Thoracic aorta (tissue), 2 donors: ENCODE results near the gene OR8A1. TPM values are rescaled to one million over a fixed set of nuclear protein-coding genes. Genes with fewer than 3 reads are reported as not detected.
"Not testable (repeated sequence)": the region's sequence is repeated elsewhere in the genome, so short reads cannot be mapped to it uniquely, and the experiment has no call there.

ENCODE experiments used
- ATAC-seq: fragments of 150-250 bp; one replicate; pipeline ENCODE4 v1.8.0; 2017; ENCODE audit warnings: low read depth; ENCODE audit not compliant: insufficient number of reproducible peaks, low FRiP score
- DNase-seq: peaks from one replicate; pipeline ENCODE4 v3.0.0-alpha.2; 2020; ENCODE audit warnings: low spot score
- H3K27ac ChIP-seq, 2 donors: fragments of 200-600 bp; sonication (generic); 1 replicate in 1 of 2; 2 replicates in 1 of 2; pipeline ENCODE4 v1.5.1; 2016; ENCODE audit warnings: mild to moderate bottlenecking in 2 of 2, moderate library complexity in 2 of 2
- H3K27me3 ChIP-seq: fragments of 200-600 bp; sonication (generic); replicated peaks from 2 replicates; pipeline ENCODE4 v1.6.0; 2016; ENCODE audit warnings: mild to moderate bottlenecking; ENCODE audit not compliant: insufficient read depth
- H3K36me3 ChIP-seq: fragments of 200-600 bp; sonication (generic); one replicate; pipeline ENCODE4 v1.5.1; 2016
- H3K4me1 ChIP-seq, 2 donors: fragments of 200-600 bp; sonication (generic); 1 replicate in 1 of 2; 2 replicates in 1 of 2; pipeline versions ENCODE4 v1.5.1 to v1.6.0; 2016; ENCODE audit warnings: low read depth in 2 of 2, mild to moderate bottlenecking in 1 of 2; ENCODE audit not compliant: control insufficient read depth in 1 of 2
- H3K4me3 ChIP-seq: fragments of 200-600 bp; sonication (generic); 2 replicates; pipeline ENCODE4 v1.5.1; 2016; ENCODE audit warnings: mild to moderate bottlenecking
- H3K9me3 ChIP-seq: fragments of 200-600 bp; sonication (generic); 2 replicates; pipeline ENCODE4 v1.5.1; 2016
- CTCF ChIP-seq: fragments of 200-600 bp; sonication (generic); IDR thresholded peaks from one replicate; pipeline ENCODE4 v1.5.1; 2019; ENCODE audit warnings: antibody characterized with exemption
- total RNA-seq, 2 donors: library from RNA; depleted of rRNA; stranded (reverse); fragments of >200 nt; gene quantifications; one replicate each; pipeline versions ENCODE4 v1.1.0 to v1.2.3, GENCODE V29; 2016

The OR8A1 gene
- total RNA-seq, 2 donors from 2014 or later, result 0.81 TPM; not detected in 1

DNA sequence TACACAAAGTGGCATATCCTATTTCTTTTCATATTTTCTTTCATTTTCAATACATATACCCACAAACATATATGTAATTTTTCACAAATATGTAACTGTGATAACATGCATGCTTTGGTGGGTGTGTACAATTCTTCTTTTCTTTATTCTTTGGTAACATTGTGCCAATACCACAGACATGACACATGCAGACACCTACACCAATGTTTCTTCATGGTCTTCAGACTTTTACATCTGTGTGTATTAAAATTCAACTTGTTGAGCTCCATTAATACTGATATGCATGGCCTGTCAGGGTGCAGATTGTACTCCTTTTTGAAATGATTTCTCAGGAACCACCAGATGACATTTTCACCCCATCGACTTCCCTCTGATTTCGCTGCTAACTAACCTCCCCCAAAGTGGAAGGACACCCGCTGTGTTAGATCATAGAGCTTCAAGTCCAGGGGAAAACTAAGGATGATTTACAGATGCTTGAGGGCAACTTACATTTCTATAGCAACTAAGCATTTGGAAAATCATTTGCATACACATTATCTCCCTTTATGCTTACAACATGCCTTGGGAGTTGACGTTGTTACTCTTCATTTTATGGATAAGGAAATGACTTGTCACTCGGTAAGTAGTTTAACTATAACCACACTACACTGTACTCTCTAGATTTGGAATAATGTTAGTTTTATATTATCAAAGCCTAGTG lies 31.0 kb downstream of the OR8A1 start:
- Histone ChIP-seq H3K4me3 (no peak overlapping the region), H3K9me3 (no peaks in the 10 kb centered on the region), H3K27me3 (no peaks in the 10 kb centered on the region), H3K36me3 (no peaks in the 10 kb centered on the region), H3K27ac (no peak overlapping the region), H3K4me1 (no peaks in the 10 kb centered on the region)
- ATAC-seq (no peak), DNase-seq (no peak)
- TF ChIP-seq CTCF, result no peak

GRCh38 chr11:124602193-124602592 lies 32.4 kb downstream of the OR8A1 start:
- Histone ChIP-seq H3K27ac (no peak overlapping the region), H3K4me1 (no peaks in the 10 kb centered on the region), H3K27me3 (no peaks in the 10 kb centered on the region), H3K36me3 (no peaks in the 10 kb centered on the region), H3K9me3 (no peaks in the 10 kb centered on the region), H3K4me3 (no peak overlapping the region)
- DNase-seq (no peak), ATAC-seq (no peak)
- no peak for TF ChIP-seq CTCF

- DNase-seq, H3K27me3 ChIP-seq, H3K9me3 ChIP-seq, H3K36me3 ChIP-seq, H3K27ac ChIP-seq, H3K4me1 ChIP-seq, H3K4me3 ChIP-seq, ATAC-seq: not testable (repeated sequence)
Measured at GRCh38 chr11:124602723-124603122, 32.9 kb downstream of the OR8A1 start.

DNA sequence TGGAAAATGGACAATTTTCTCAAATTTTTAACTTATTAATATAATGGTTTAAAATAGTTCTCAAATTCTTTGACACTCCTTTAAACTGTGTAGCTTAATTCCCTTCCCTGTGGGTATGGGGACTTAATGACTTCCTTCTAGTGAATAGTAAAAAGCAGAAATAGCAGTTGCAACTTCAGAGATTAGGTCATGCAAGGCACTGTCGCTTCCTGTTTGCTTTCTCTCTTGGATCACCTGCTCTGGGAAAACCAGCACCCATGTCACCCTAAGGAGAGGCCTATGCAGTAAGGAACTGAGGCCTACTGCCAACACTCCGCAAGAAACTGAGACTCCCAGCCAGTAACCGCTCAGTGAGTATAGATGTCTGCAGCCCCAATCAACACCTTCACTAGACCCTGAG lies 35.9 kb downstream of the OR8A1 start:
- no peak for ATAC-seq
- Histone ChIP-seq H3K27me3 (no peaks in the 10 kb centered on the region), H3K9me3 (no peaks in the 10 kb centered on the region), H3K4me3 (no peak overlapping the region), H3K36me3 (no peaks in the 10 kb centered on the region), H3K4me1 (no peaks in the 10 kb centered on the region), H3K27ac (no peak overlapping the region)
- no peak for TF ChIP-seq CTCF
- no peak for DNase-seq

DNA sequence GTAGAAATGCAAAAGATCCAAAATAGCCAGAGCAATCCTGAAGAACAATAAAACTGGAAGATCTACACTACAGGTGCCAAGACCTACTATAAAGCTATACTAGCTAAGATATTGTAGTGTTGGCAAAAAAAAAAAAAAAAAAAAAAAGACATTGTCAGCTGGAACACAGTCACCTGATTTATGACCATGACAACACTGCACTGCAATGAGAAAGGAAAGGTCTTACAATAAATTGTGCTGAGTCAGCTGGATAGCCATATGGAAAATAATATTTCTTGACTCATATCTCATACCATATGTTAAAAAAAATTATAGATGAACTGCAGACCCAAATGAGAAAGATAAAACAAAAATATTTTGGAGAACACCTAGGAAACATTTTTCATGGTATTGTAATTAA lies 38.4 kb downstream of the OR8A1 start:
- Histone ChIP-seq H3K4me1 (no peaks in the 10 kb centered on the region), H3K4me3 (no peak overlapping the region), H3K9me3 (no peaks in the 10 kb centered on the region), H3K27ac (no peak overlapping the region), H3K36me3 (no peaks in the 10 kb centered on the region), H3K27me3 (no peaks in the 10 kb centered on the region)
- no peak for TF ChIP-seq CTCF
- ATAC-seq, result no peak
- no peak for DNase-seq

GRCh38 chr11:124610295-124610694 lies 40.5 kb downstream of the OR8A1 start:
- no peaks in the 10 kb centered on the region for H3K27me3 ChIP-seq
- H3K27ac ChIP-seq, result no peak overlapping the region
- TF ChIP-seq CTCF, result no peak

More at GRCh38 chr11:124610295-124610694, 40.5 kb downstream of the OR8A1 start:
- no peak overlapping the region for H3K4me3 ChIP-seq
- no peak for DNase-seq
- no peaks in the 10 kb centered on the region for H3K36me3 ChIP-seq
- no peaks in the 10 kb centered on the region for H3K4me1 ChIP-seq
- no peaks in the 10 kb centered on the region for H3K9me3 ChIP-seq
- ATAC-seq, result no peak
